Mucosa of descending colon (tissue), 3 donors: ENCODE measurements around the gene TMCC2. TPM values are rescaled to one million over a fixed set of nuclear protein-coding genes. Genes with fewer than 3 reads are reported as not detected.

ENCODE experiments used
- ATAC-seq: fragments of 200-7000 bp; cut with Tn5 transposase; one replicate; pipeline ENCODE4 v1.9.1; 2020; ENCODE audit warnings: mild to moderate bottlenecking, moderate library complexity
- DNase-seq, 3 donors: peaks; one replicate each; pipeline ENCODE4 v3.0.0-alpha.2; 2020
- H3K36me3 ChIP-seq: fragments of 200-600 bp; one replicate; pipeline ENCODE4 v1.8.0; 2021; ENCODE audit warnings: low read depth, mild to moderate bottlenecking
- H3K4me1 ChIP-seq: fragments of 200-600 bp; one replicate; pipeline ENCODE4 v1.8.0; 2021; ENCODE audit warnings: low read depth, mild to moderate bottlenecking
- H3K4me3 ChIP-seq: fragments of 200-600 bp; one replicate; pipeline ENCODE4 v1.8.0; 2021; ENCODE audit warnings: mild to moderate bottlenecking
- H3K9me3 ChIP-seq: fragments of 200-600 bp; one replicate; pipeline ENCODE4 v1.8.0; 2021; ENCODE audit warnings: mild to moderate bottlenecking
- intact Hi-C, 2 donors: fragments of 100-400 bp; cut with DNase I in 1 of 2; cut with micrococcal nuclease in 1 of 2; formaldehyde crosslinking; loops; one replicate each; pipeline versions ENCODE4 v1.11.0 to v1.11.1; 2022; cut with DNase I, micrococcal nuclease
- total RNA-seq, 3 donors: library from RNA; stranded (reverse); fragmentation: NEBNext Ultra II Directional in 2 of 3; extraction: Animal tissue kit (Norgen Biotek cat#: 25700) in 2 of 3; gene quantifications; one replicate each; pipeline versions ENCODE4 v1.2.1 to v1.2.4, GENCODE V29; 2021 to 2023
- TF ChIP-seq, protein P1 (sequence below): fragments of 200-600 bp; IDR thresholded peaks from one replicate; pipeline ENCODE4 v1.8.0; 2022; ENCODE audit warnings: antibody characterized with exemption, mild to moderate bottlenecking
- donor health status: DM: no; HTN: no; CAD: no; lungs with moderate emphysema.
- donor health status: DM: no; HTN: no; CAD: no.
- donor health status: DM: no; HTN: yes; CAD: no.

Gene TMCC2
- total RNA-seq, 3 donors from 2014 or later = 0.27 to 5.1 (median 0.29) TPM

- TF ChIP-seq, protein P1, sequence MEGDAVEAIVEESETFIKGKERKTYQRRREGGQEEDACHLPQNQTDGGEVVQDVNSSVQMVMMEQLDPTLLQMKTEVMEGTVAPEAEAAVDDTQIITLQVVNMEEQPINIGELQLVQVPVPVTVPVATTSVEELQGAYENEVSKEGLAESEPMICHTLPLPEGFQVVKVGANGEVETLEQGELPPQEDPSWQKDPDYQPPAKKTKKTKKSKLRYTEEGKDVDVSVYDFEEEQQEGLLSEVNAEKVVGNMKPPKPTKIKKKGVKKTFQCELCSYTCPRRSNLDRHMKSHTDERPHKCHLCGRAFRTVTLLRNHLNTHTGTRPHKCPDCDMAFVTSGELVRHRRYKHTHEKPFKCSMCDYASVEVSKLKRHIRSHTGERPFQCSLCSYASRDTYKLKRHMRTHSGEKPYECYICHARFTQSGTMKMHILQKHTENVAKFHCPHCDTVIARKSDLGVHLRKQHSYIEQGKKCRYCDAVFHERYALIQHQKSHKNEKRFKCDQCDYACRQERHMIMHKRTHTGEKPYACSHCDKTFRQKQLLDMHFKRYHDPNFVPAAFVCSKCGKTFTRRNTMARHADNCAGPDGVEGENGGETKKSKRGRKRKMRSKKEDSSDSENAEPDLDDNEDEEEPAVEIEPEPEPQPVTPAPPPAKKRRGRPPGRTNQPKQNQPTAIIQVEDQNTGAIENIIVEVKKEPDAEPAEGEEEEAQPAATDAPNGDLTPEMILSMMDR = no peak
- no peaks in the 10 kb centered on the region for H3K9me3 ChIP-seq
- intact Hi-C loops = no loop called here
- H3K4me1 ChIP-seq = peaks cover 15% of the 10 kb centered on the region
- ATAC-seq (peak; percentile 14), DNase-seq (no peak)
- no peak overlapping the region for H3K4me3 ChIP-seq
- no peaks in the 10 kb centered on the region for H3K36me3 ChIP-seq
These were observed 74.3 kb downstream of the TMCC2 start for GRCh38 chr1:205301842-205302588.

DNA sequence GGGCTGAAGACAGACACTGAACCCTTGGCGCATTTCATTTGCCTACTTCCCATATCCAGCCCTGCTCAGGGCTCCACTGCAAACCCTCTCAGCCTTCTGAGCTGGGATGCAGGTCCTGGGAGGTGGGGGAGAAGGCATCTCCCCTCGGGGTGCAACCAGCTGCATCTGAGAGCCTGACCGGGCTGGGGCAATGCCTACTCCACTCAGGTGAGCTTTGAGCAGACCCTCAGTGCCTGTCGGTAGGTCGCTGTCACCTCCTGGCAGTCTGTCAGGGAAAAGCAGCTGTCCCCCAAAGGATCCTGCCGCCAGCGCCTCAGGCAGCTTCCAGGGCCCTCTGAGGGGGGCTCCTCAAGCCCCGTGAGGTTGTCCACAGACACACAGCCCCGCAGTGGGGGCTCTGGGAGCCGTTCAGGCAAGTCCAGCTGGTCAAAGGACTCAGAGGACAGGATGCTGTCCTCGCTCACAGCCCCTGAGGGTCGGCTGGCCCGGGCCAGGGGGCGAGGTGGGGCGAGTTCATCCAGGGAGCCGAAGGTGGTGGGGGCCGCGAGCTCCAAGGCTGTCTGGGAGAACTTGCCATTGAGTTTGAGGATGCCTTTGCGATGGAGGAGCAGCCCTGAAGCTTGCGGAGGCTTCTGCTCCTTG lies 75.6 kb downstream of the TMCC2 start:
- ATAC-seq (no peak), DNase-seq (no peak)
- Histone ChIP-seq H3K9me3 (no peaks in the 10 kb centered on the region), H3K36me3 (no peaks in the 10 kb centered on the region), H3K4me1 (peaks cover 27% of the 10 kb centered on the region), H3K4me3 (no peak overlapping the region)
- TF ChIP-seq, protein P1 = no peak
- intact Hi-C loops = no loop called here

- intact Hi-C loops = no loop called here
- Histone ChIP-seq H3K4me3 (no peak overlapping the region), H3K9me3 (no peaks in the 10 kb centered on the region), H3K36me3 (no peaks in the 10 kb centered on the region), H3K4me1 (peaks cover 35% of the 10 kb centered on the region)
- DNase-seq (no peak), ATAC-seq (no peak)
- TF ChIP-seq, protein P1 = no peak
These were observed 76.4 kb downstream of the TMCC2 start for GRCh38 chr1:205304046-205304694.

GRCh38 chr1:205304695-205305070 lies 76.9 kb downstream of the TMCC2 start:
- intact Hi-C loops = no loop called here
- Histone ChIP-seq H3K4me1 (peaks cover 41% of the 10 kb centered on the region), H3K36me3 (no peaks in the 10 kb centered on the region)

DNA sequence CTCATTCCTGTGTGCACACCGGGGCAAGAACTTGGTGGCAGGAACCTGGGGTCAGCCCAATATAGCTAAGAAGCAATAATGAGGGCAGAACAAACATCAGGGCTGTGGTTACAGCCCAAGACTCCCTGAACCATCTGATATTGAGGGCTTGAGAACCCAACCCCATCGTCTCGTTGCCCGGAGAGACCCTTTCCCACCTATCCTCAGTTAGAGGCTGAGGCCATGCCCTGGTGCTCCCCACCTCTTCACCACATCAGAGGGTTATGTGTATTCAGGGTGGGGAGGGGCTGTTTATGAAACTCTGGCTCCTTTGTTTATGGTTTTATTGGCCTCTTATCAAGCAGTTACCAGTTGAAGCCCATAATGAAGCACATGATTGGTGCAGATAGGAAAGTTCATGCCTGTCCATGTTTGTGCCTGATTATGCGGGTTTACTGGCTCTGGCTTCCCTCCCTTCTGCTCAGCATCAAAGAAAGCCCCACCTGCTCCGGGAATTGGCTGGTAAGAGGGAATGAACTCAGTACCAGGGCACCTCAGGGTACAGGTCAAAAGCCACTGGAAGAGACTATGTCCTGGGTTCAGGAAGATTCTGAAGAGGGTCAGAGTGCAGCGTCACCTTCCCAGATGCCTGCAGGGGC lies 79.3 kb downstream of the TMCC2 start:
- TF ChIP-seq, protein P1 = no peak
- no peaks in the 10 kb centered on the region for H3K9me3 ChIP-seq
- ATAC-seq (peak; percentile 92), DNase-seq (peak; percentile 63 to 85 (median 74))
- peaks cover 53% of the 10 kb centered on the region for H3K4me1 ChIP-seq
- H3K4me3 ChIP-seq = no peak overlapping the region
- peaks cover 3% of the 10 kb centered on the region for H3K36me3 ChIP-seq
- intact Hi-C loops = no loop called here

More at GRCh38 chr1:205304695-205305070, 76.9 kb downstream of the TMCC2 start:
- ATAC-seq (no peak), DNase-seq (no peak)
- Histone ChIP-seq H3K4me3 (no peak overlapping the region), H3K9me3 (no peaks in the 10 kb centered on the region)
- TF ChIP-seq, protein P1 = no peak
